Nasal cavity respiratory epithelium epithelial cell of viscerocranial mucosa (primary cell): Measurements from ENCODE around the gene ZNF561. TPM values are rescaled to one million over a fixed set of nuclear protein-coding genes. Genes with fewer than 3 reads are reported as not detected.

Experiments used
- total RNA-seq: library from RNA; depleted of rRNA; stranded (reverse); fragments of >200 nt; gene quantifications from 2 replicates; pipeline ENCODE4 v1.2.3, GENCODE V29; 2014

ZNF561 gene
- total RNA-seq = 121 and 134 TPM in 2 replicates

GRCh38 chr19:9621156-9622037 is at the start of gene ZNF561:
Gene ZNF561 (minus strand): TSS chr19:9621232. CDS start chr19:9619456, 1,776 bp downstream.

GRCh38 chr19:9584073-9584833 is 36.8 kb downstream of the ZNF561 start, which contains the start of gene ZNF121:
Gene ZNF121 (minus strand): TSS chr19:9584504. CDS start chr19:9568097, 16,407 bp downstream.

Other genes starting within 250 kb of the ZNF561 start
- gene ZNF266, start 185.7 kb downstream of the ZNF561 start, total RNA-seq = 10.3 and 14.1 TPM in 2 replicates
- gene ZNF560, start 122.6 kb downstream of the ZNF561 start, total RNA-seq = 1.6 and 2.7 TPM in 2 replicates
- gene ZNF426, start 82.6 kb downstream of the ZNF561 start, total RNA-seq = 26.3 and 26.7 TPM in 2 replicates
- 80.0 and 125 TPM in 2 replicates for gene ZNF121, start 36.7 kb downstream of the ZNF561 start, total RNA-seq
- gene ZNF562, start 53.9 kb upstream of the ZNF561 start, total RNA-seq = 66.0 and 82.0 TPM in 2 replicates
- 6.8 and 14.2 TPM in 2 replicates for gene ZNF846, start 147.5 kb upstream of the ZNF561 start, total RNA-seq
- gene FBXL12, start 197.8 kb upstream of the ZNF561 start, total RNA-seq = 9.6 and 13.7 TPM in 2 replicates
- gene UBL5, start 206.7 kb upstream of the ZNF561 start, total RNA-seq = 112 and 255 TPM in 2 replicates
- 48.5 and 54.6 TPM in 2 replicates for gene PIN1, start 214.1 kb upstream of the ZNF561 start, total RNA-seq